ENCODE data around the gene UMOD.

DNA sequence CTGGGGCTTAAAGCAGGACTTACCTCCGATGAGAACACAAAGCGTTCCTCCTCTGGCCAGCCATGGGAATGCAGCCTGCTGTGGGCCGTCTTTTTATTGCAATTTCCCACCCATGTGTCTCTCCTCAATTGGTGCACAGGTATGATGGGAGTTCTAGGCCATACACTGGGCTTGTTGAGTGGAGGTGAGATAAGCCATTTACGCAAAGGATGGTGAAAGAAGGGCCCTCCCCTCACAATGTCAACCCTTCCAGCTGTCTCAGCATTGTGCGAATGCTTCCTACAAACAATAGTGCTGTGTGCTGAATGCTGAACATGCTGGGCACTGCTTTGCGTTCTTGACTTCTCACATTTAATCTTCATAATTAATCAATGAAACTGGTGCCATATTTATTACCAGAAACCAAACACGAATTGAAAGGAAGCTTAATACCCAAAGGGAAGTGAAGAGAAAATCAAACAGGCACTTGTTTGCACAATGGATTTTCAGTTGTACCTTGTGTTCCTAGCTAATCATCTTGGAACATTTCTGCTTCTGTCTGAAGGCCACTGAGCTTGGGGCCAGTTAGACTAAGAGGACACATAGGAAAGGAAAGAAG, 25.0 kb downstream of the UMOD start, which contains the start of gene GP2:
- no peak for TF ChIP-seq SUZ12 (IDR thresholded peaks at IDR 0.05; ENCODE audit: extremely low read depth, insufficient read depth, insufficient read length)
- no peak for TF ChIP-seq ZNF274 (IDR thresholded peaks at IDR 0.05; ENCODE audit: low read depth, low read length)

Data from NT2/D1 (cell line).